HG02571 (cell line): ENCODE data around the gene LMNTD2.

Source experiments
- ATAC-seq: cut with Tn5 transposase; IDR thresholded peaks from one replicate; pipeline ENCODE4 v1.9.1; 2021; ENCODE audit warnings: mild to moderate bottlenecking, moderate library complexity; ENCODE audit not compliant: unreplicated experiment

Gene LMNTD2

GRCh38 chr11:535519-536454, 24.8 kb downstream of the LMNTD2 start, which contains the start of gene HRAS:
HRAS (minus strand) TSS chr11:535576.
- peak; percentile 70 for ATAC-seq

GRCh38 chr11:535210-535518, 25.4 kb downstream of the LMNTD2 start:
- ATAC-seq = no peak

- ATAC-seq = no peak
These were observed 25.9 kb downstream of the LMNTD2 start for GRCh38 chr11:534396-535209.

- no peak for ATAC-seq
These were observed 26.7 kb downstream of the LMNTD2 start for GRCh38 chr11:533586-534395.

- ATAC-seq = no peak
These were observed 27.5 kb downstream of the LMNTD2 start for GRCh38 chr11:532986-533585.

- ATAC-seq = no peak
These were observed 28.0 kb downstream of the LMNTD2 start for GRCh38 chr11:532527-532985.

- no peak for ATAC-seq
These were observed 28.5 kb downstream of the LMNTD2 start for GRCh38 chr11:531919-532526.

GRCh38 chr11:530960-531831, 29.3 kb downstream of the LMNTD2 start:
- no peak for ATAC-seq

- ATAC-seq = no peak
These were observed 30.7 kb downstream of the LMNTD2 start for GRCh38 chr11:529728-530411.

GRCh38 chr11:528815-529727, 31.5 kb downstream of the LMNTD2 start:
- ATAC-seq = no peak

GRCh38 chr11:528166-528814, 32.2 kb downstream of the LMNTD2 start:
- no peak for ATAC-seq

GRCh38 chr11:526192-526591, 34.3 kb downstream of the LMNTD2 start:
- no peak for ATAC-seq

GRCh38 chr11:521177-521688, 39.3 kb downstream of the LMNTD2 start:
- no peak for ATAC-seq

GRCh38 chr11:520428-521176, 39.9 kb downstream of the LMNTD2 start:
- no peak for ATAC-seq

- ATAC-seq = no peak
These were observed 41.9 kb downstream of the LMNTD2 start for GRCh38 chr11:518463-519202.
